HG03457 (cell line): Measurements from ENCODE around the gene SEMA5A.

Experiments used
- ATAC-seq: cut with Tn5 transposase; IDR thresholded peaks from one replicate; pipeline ENCODE4 v1.9.1; 2021; ENCODE audit warnings: moderate number of reproducible peaks; ENCODE audit not compliant: unreplicated experiment

The SEMA5A gene

DNA sequence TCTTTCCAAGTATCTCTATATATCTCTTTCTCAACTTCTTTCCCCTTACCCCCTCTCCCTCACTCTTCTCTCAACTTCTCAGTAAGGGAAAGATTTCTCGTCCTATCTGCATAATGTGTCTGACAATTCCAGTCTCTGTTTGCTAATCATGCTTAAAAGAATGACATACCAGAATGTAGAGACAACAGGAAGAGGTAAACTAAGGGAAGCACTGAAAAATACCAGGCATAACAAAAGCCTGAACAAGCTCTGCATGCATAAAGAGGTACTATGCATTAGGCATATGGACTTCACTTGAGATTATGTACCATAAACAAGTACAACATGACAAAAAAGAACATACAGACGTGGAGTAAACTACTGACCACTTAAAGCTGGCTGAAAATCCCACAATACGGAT is 62.6 kb downstream of the SEMA5A start:
- no peak for ATAC-seq

- no peak for ATAC-seq
Observed at GRCh38 chr5:9482381-9482780, 63.5 kb downstream of the SEMA5A start.

GRCh38 chr5:9480499-9480898 is 65.4 kb downstream of the SEMA5A start:
- ATAC-seq, result no peak

DNA sequence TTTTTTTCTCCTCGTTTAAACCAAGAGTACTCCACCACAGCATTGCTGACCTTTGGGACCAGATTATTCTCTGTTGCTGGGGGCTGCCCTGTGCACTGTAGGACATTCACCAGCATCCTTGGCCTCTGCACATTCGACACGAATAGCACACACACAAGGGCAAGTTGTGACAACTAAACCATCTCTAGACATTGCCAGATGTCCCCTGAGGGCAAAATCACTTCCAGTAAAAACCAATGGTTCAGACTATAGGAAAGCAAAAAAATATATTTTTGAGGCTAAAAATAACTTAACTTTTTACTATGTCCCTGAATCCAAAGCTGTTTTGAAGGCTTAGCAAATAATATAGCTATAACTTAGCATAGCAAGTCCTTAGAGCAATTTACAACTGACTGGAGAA is 65.9 kb downstream of the SEMA5A start:
- ATAC-seq, result no peak

GRCh38 chr5:9479361-9479760 is 66.5 kb downstream of the SEMA5A start:
- no peak for ATAC-seq

DNA sequence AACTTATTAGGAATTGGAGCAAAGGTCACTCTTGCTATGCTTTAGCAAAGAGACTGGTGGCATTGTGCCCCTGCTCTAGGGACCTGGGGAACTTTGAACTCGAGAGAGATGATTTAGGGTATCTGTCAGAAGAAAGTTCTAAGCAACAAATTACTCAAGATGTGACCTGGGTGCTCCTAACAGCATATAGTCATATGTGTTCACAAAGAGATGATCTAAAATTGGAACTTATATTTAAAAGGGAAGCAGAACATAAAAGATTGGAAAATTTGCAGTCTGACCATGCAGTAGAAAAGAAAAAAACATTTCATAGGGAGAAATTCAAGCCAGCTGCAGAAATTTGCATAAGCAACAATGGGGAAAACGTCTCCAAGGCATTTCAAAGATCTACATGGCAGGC is 68.3 kb downstream of the SEMA5A start:
- no peak for ATAC-seq

- no peak for ATAC-seq
Observed at GRCh38 chr5:9474219-9475002, 71.5 kb downstream of the SEMA5A start.

DNA sequence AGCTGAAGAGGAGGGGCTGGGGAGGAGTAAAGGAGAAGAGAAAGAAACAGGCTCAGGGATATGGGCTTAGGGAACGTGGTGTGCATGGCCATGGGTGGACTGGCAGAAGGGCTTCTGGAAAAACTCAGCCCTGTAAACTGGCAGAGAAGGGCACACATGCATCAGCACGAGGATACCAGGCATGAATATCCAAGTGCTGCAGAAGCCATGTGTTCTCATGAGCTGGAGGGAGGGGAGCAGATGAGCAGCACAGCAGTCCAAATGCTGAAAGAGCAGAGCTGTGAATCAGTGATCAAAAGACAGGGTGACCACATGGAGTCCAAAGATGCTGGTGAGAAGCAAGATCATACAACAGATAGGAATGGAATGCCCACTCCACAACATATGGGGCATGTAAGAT is 72.3 kb downstream of the SEMA5A start:
- ATAC-seq, result no peak

- ATAC-seq, result no peak
Observed at GRCh38 chr5:9470410-9470809, 75.5 kb downstream of the SEMA5A start.

- ATAC-seq, result no peak
Observed at GRCh38 chr5:9468060-9468388, 77.9 kb downstream of the SEMA5A start.

DNA sequence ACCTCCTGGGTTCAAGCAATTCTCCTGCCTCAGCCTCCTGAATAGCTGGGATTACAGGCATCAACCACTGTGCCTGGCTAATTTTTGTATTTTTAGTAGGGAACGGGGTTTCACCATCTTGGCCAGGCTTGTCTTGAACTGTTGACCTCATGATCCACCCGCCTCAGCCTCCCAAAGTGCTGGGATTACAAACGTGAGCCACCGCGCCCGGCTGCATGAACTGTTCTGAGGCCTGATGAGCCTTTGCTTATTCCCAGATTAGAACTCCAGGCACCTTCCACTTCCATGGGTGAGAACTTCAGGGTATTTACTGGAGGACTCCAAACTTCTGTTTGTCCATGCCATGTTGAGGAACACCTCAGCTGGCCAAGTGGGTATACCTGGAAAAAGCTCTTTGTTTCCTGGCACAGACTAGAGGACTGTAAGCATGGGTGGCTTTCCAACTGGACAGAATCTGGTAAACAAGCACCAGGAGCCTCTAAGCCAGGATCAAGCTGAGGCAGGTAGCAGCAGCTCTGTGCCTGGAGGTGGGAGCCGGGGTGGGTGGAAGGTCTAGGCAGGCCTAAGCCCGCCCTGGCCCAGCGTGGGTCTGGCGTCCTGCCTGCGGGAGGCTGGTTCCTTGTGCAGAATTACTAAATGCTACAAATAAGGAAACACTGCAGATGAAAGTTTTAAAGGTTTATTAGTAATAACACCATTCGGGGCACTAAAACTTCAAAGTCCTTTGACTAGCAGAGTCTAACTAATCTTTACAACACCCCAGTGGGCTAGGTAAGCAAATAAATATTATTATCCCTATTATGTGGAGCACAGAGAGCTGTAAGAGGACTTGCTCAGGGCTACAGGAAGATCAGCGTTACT is 78.4 kb downstream of the SEMA5A start:
- ATAC-seq, result no peak

DNA sequence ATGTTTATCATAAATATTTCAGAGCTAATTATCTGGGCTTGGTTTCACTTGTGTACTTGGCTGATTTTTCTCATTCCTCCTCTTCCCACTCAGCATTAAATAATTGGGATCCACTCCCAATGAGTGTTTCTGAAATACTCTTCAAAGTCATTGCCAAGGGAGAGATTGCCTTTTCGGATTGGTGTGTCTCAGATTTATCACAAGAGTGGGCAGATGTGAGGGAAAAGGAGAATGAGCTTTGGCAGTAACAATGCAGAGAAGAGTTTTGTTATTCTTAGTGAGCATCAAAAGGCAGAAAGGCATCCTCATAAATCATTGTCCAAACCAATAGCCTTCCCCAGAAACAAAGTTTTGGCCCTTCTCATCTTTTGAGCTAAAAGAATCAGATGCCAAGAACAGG is 79.2 kb downstream of the SEMA5A start:
- no peak for ATAC-seq

GRCh38 chr5:9464478-9464877 is 81.4 kb downstream of the SEMA5A start:
- ATAC-seq, result no peak

DNA sequence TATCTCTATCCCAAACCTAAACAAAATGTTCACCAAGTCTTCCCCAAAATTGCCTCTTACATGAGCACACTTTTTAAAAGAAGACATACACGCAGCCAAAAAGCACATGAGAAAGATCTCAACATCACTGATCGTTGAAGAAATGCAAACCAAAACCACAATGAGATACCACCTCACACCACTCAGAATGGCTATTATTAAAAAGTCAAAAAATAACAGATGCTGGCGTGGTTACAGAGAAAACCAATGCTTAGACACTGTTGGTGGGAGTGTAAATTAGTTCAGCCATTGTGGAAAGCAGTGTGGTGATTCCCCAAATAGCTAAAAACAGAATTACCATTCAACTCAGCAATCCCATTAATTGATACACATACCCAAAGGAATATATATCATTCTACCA is 83.8 kb downstream of the SEMA5A start:
- ATAC-seq, result no peak

GRCh38 chr5:9460885-9461645 is 84.8 kb downstream of the SEMA5A start:
- ATAC-seq, result no peak

DNA sequence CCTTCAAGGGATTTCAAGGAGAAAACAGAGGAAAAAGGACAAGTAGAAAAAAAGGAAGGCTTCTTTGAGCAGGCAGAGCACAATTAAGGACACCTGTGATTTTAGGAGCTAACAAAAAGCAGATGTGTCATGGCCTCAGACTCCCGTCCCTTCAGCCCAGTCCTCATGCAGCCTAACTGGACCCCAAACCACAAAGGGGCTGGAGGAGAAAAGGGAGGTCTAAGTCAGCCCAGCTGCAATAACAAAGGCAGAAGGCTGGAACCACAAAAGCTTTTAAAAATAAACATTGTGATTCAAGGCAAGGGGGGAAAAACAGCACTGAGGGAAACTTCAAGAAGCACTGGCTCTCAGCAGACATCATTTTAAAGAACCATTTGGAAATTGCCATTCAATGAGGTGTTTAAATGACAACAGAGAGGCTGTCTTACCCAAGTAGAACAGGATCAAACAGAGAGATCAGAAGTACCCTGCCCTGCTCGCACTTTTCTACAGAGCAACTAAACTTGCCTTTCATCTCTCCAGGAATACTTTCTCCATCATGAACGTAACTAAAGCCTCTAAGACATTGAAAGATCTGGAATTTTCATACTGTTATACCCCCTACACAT is 89.3 kb downstream of the SEMA5A start:
- no peak for ATAC-seq

- no peak for ATAC-seq
Observed at GRCh38 chr5:9455826-9456434, 89.9 kb downstream of the SEMA5A start.

GRCh38 chr5:9454491-9454890 is 91.4 kb downstream of the SEMA5A start:
- no peak for ATAC-seq

DNA sequence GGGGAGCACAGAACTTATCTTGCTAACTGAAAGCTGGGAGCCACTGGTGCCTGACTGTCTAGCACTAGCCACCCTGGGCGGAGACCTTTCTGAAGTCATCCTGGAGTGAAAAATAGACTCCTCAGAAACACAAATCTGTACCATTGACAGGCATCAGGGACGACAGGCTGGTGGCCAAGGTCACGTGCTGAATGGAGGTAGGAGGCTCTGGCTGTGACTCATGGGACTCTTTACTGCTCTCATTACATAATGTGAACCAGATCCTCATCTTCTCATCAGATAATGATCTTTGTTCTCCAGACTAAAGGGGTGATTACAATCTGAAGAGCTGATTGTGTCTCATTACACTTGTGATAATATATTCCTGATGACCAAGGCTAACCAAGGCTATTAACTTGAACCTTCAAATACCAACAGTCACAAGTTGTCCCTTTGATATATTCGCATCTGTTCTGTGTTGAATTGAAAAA is 91.8 kb downstream of the SEMA5A start:
- ATAC-seq, result no peak

GRCh38 chr5:9453480-9454011 is 92.3 kb downstream of the SEMA5A start:
- no peak for ATAC-seq
